GM12891 (cell line): ENCODE data around the gene GAB1.

ENCODE experiments used
- POLR2A ChIP-seq: IDR thresholded peaks from 2 replicates; pipeline ENCODE4 v1.6.1; 2011; ENCODE audit warnings: low read depth, low read length, control low read depth
- POLR2AphosphoS5 ChIP-seq: IDR thresholded peaks from 2 replicates; pipeline ENCODE4 v1.6.1; 2011; ENCODE audit warnings: low read depth, low read length, control low read depth
- POU2F2 ChIP-seq: IDR thresholded peaks from 2 replicates; pipeline ENCODE4 v1.6.1; 2011; ENCODE audit warnings: low read depth, mild to moderate bottlenecking, control low read depth, low read length, moderate library complexity
- SPI1 ChIP-seq: IDR thresholded peaks from 2 replicates; pipeline ENCODE4 v1.6.1; 2011; ENCODE audit warnings: low read depth, low read length, control low read depth
- TAF1 ChIP-seq: IDR thresholded peaks from 2 replicates; pipeline ENCODE4 v1.6.1; 2011; ENCODE audit warnings: low read depth, low read length, control low read depth

GRCh38 chr4:143488687-143489086 is 152.0 kb downstream of the GAB1 start:
- no peak for TF ChIP-seq POLR2A
- TF ChIP-seq POLR2AphosphoS5: no peak
- TF ChIP-seq TAF1: no peak
- no peak for TF ChIP-seq POU2F2
- TF ChIP-seq SPI1: no peak
